Aorta (tissue), 5 donors: ENCODE results near the gene PCYOX1L. TPM values are rescaled to one million over a fixed set of nuclear protein-coding genes. Genes with fewer than 3 reads are reported as not detected.
A peak's percentile ranks its signal among the peaks of the same experiment; 100 is the strongest.

Source experiments
- ATAC-seq: fragments of 200-7000 bp; cut with Tn5 transposase; one replicate; pipeline ENCODE4 v1.9.1; 2022; ENCODE audit warnings: moderate library complexity; ENCODE audit not compliant: low FRiP score
- DNase-seq, 2 donors: peaks; one replicate each; pipeline ENCODE4 v3.0.0-alpha.2; 2020
- H3K27ac ChIP-seq, 2 donors: one replicate each; pipeline ENCODE4 v1.5.1; 2013; ENCODE audit warnings: low read length in 2 of 2, mild to moderate bottlenecking in 2 of 2, moderate library complexity in 2 of 2, control low read depth in 1 of 2, inconsistent platforms in 1 of 2, low read depth in 1 of 2
- H3K27me3 ChIP-seq, 2 donors: one replicate each; pipeline ENCODE4 v1.6.1; 2013; ENCODE audit warnings: control low read depth in 1 of 2, low read length in 1 of 2, mild to moderate bottlenecking in 1 of 2, moderate library complexity in 1 of 2; ENCODE audit not compliant: insufficient read depth in 2 of 2, control insufficient read depth in 1 of 2
- H3K36me3 ChIP-seq, 2 donors: one replicate each; pipeline ENCODE4 v1.6.1; 2013; ENCODE audit warnings: control low read depth in 1 of 2, low read length in 1 of 2, mild to moderate bottlenecking in 1 of 2; ENCODE audit not compliant: insufficient read depth in 2 of 2, control insufficient read depth in 1 of 2
- H3K4me1 ChIP-seq, 2 donors: one replicate each; pipeline ENCODE4 v1.6.1; 2013; ENCODE audit warnings: low read length in 2 of 2, control low read depth in 1 of 2, mild to moderate bottlenecking in 1 of 2, moderate library complexity in 1 of 2; ENCODE audit not compliant: insufficient read depth in 2 of 2, control insufficient read depth in 1 of 2
- H3K4me3 ChIP-seq, 2 donors: one replicate each; pipeline ENCODE4 v1.5.1; 2013; ENCODE audit warnings: low read length in 2 of 2, control low read depth in 1 of 2, mild to moderate bottlenecking in 1 of 2
- H3K9me3 ChIP-seq: one replicate; pipeline ENCODE4 v1.6.1; 2013; ENCODE audit warnings: mild to moderate bottlenecking, low read length; ENCODE audit not compliant: control insufficient read depth
- WGBS, 2 donors: extraction: QIAGEN DNeasy Blood & Tissue Kit; methylation state at CpG; one replicate each; pipeline ENCODE4 v1.1.7; 2013; 5-methylcytosine and 5-hydroxymethylcytosine counted together
- intact Hi-C, 2 donors: fragments of 100-400 bp; cut with DNase I; formaldehyde crosslinking; loops; one replicate each; pipeline versions ENCODE4 v1.14.2 to v1.15.0; 2022
- polyA plus RNA-seq, 2 donors: library from polyadenylated mRNA; stranded (reverse); fragments of 200-250 nt; gene quantifications; one replicate each; pipeline ENCODE4 v1.2.3, GENCODE V29; 2013
- total RNA-seq, 2 donors: library from RNA; stranded (reverse); fragmentation: NEBNext Ultra II Directional; extraction: Animal tissue kit (Norgen Biotek cat#: 25700); gene quantifications; one replicate each; pipeline ENCODE4 v1.2.1, GENCODE V29; 2021
- donor health status: healthy with polysubstance abuse.
- donor health status: Bipolar disorder and iron deficiency.
- donor health status: DM: no; HTN: no; CAD: no.
- donor health status: DM: no; HTN: no; CAD: no.
- donor health status: DM: yes; HTN: yes; CAD: no.

The PCYOX1L gene
- total and polyA plus RNA-seq, 4 donors, result 3.1 to 9.2 (median 4.2) TPM

DNA sequence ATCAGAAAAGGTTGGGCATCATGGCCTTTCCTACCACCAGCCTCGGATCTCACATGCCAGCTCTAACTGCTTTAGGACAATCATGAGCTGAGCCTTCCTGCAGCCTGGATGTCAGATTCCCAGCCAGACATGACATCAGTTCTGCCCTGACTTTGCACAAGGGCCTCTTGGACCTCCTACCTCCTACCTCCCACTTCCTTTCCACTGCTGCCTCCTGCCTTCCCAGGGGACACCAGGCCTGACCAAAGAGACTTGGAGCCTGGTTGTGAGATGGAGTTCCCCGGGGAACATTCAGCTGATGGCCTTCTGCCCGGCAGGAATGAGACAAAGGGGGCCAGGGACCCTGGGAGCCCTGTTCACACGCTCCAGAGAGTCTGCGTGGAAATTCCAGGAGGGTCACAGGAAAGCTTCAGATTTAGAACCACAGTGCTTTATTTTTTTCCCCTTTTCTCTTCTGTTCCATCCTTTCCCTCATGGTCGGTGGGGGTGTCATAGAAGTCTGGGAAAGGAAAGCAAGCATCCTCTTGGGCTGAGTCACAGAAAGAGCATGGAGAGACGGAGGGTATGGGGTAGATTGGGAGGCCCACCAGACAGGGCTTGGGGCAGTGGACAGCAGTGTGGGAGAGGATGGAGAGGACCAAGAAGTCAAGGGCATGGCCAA lies 56.7 kb downstream of the PCYOX1L start:
- intact Hi-C loops, result no loop called here
- Histone ChIP-seq H3K27ac (peak overlapping the region; percentile 57 to 69), H3K4me1 (no peaks in the 10 kb centered on the region), H3K9me3 (no peaks in the 10 kb centered on the region), H3K27me3 (no peaks in the 10 kb centered on the region), H3K36me3 (peaks cover 3 to 39% of the 10 kb centered on the region in 2 donors), H3K4me3 (peak overlapping the region; percentile 3 to 97)
- 3 to 5% methylated on average over 7 of the region's 7 CpGs for WGBS, 2 donors
- DNase-seq (peak; percentile 73 to 82), ATAC-seq (peak; percentile 9)

DNA sequence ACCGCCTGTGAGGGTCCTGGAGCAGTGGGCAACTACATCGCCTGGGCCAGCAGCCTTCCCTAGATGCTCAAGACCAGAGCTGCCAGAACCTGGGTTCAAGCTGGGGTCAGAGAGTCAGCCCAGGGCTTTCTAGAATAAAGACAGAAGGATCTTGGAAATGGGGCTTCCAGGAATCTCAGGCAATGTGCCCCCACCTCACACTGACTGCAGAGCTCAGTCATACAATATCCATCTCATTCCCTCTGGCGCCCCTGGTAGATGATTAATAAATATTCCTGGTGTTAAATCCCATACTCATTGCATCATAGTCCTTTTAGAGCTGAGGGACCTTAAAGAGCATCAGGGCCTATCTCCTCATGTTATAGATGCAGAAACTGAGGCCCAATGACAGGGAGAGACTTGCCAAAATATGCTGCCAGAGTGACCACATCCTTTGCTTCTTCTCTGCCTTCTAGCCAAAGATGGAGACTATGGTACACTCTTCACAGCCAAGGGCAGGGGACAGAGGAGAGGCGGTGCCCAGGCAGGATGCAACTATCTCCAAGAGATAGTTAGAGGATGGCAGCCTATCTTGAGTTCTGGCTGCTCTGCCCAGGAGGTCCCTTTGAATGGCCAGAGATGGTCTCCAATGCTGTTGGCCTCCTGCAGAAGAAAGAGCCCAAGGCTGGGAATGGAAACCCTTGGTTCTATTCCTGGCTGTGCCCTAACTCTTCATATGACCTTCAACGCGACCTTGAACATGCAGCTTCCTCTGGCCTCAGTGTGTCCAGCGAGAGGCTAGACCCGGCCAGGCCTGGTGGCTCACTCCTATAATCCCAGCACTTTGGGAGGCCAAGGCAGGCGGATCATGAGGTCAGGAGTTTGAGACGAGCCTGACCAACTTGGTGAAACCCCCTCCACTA lies 57.5 kb downstream of the PCYOX1L start:
- WGBS, 2 donors, result 9 to 10% methylated on average over 10 of the region's 10 CpGs
- H3K27ac ChIP-seq, result peak overlapping the region; percentile 57 to 69
- ATAC-seq, result no peak
- H3K4me3 ChIP-seq, result peak overlapping the region; percentile 19 to 32
- peak; percentile 48 to 74 for DNase-seq
- no peaks in the 10 kb centered on the region for H3K4me1 ChIP-seq
- no peaks in the 10 kb centered on the region for H3K9me3 ChIP-seq
- H3K27me3 ChIP-seq, result no peaks in the 10 kb centered on the region
- intact Hi-C loops, result no loop called here
- H3K36me3 ChIP-seq, result peaks cover 6 to 42% of the 10 kb centered on the region in 2 donors

DNA sequence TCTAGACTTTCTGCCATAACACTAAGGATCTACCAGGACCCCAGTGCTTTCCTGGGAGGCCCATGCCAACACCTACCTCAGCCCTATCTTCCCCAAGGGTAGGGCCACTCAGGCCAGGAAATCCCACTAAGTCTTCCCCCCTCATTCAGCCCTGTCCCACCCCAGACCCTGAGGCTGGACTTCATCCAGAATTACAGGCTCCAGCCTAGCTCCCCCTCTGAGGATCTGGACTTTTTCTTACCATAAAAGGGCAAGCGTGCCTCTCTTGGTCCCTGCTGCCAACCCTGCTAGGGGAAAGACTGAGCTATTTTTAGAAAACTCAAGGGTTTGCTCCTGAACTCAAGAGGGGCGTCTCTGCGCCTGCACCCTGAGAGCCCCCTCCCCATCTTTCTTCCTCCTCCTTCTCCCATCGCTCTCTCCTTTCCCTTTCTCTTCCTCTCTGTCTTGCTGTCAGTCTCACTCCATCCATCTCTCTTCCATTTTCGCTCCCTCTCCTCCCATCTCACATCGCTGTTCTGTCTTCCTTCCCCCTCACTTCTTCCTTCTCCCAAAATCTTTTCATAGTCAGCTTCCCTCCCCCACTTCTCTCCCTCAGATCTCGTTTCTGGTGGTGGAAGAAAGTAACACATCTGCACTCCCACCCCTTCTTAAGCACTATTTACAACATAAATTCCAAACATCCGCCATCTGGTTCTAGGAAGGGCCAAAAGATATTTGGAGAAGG lies 59.3 kb downstream of the PCYOX1L start:
- ATAC-seq (peak; percentile 5), DNase-seq (peak; percentile 49 to 57)
- Histone ChIP-seq H3K36me3 (peaks cover 6 to 37% of the 10 kb centered on the region in 2 donors), H3K4me1 (no peaks in the 10 kb centered on the region), H3K4me3 (no peak overlapping the region), H3K27me3 (no peaks in the 10 kb centered on the region), H3K9me3 (no peaks in the 10 kb centered on the region), H3K27ac (peak overlapping the region; percentile 39 to 78)
- 4 to 5% methylated on average over 8 of the region's 8 CpGs for WGBS, 2 donors
- intact Hi-C loops, result no loop called here

DNA sequence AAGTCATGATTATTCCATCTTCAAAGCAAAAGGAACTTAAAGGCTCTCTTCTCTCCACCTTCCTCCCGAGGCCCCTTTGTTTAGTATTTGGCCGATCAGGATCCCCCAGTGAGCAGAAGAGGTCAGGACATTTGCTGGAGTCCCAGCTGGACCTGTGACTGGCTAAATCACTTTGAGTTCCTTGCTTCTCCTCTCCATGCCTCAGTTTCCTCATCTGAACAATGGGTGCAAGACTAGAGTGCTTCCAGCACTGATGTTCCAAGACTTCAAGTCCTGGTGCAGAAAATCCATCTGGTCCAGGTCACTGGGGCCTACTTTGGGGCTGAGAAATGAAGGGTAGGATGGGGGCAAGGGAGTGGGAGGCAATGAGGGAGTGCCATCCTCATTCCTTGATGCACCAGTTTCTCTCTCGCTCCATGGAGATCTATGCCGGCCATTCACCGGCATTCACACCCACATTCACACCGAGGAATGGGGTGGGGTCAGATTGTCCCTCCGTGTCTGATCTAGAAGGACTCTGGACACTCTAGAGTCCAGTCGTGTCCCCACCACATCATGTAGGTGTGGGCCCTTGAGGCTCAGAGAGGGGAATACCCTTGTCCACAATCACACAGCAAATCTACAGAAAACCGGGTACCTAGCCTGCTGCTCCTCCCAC lies 60.0 kb downstream of the PCYOX1L start:
- WGBS, 2 donors, result 2 to 9% methylated on average over 9 of the region's 9 CpGs
- H3K4me3 ChIP-seq, result no peak overlapping the region
- H3K27me3 ChIP-seq, result no peaks in the 10 kb centered on the region
- intact Hi-C loops, result no loop called here
- peak overlapping the region; percentile 39 to 57 for H3K27ac ChIP-seq
- no peak for ATAC-seq
- DNase-seq, result peak; percentile 25 to 51
- peaks cover 6 to 34% of the 10 kb centered on the region in 2 donors for H3K36me3 ChIP-seq
- H3K9me3 ChIP-seq, result no peaks in the 10 kb centered on the region
- no peaks in the 10 kb centered on the region for H3K4me1 ChIP-seq

DNA sequence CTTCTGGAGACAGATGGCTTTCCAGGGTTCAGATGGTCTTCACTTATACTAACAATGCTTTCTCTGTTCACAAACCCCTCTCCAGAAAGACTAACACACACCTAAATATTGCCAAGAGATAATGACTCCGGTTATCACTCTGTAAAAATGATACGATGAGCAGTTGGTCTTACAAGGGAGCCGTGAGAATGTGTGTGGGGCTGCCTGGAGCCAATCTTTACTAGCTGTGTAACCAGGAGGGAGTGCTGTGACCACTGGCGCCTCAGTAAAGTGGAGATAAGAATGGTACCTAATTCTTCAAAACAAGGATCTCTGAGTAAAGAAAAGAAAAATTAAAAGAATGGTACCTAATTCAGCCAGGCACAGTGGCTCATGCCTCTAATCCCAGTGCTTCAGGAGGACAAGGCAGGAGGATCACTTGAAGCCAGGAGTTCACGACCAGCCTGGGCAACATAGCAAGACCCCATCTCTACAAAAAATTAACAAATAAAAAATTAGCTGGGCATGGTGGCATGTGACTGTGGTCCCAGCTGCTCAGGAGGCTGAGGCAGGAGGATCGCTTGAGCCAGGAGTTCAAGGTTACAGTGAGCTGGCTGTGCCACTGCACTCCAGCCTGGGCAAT lies 61.2 kb downstream of the PCYOX1L start:
- no peak overlapping the region for H3K4me3 ChIP-seq
- peaks cover 7 to 27% of the 10 kb centered on the region in 2 donors for H3K36me3 ChIP-seq
- peak overlapping the region in 1 of 2 donors; percentile 49 for H3K27ac ChIP-seq
- H3K4me1 ChIP-seq, result no peaks in the 10 kb centered on the region
- intact Hi-C loops, result no loop called here
- 3 to 7% methylated on average over 6 of the region's 6 CpGs for WGBS, 2 donors
- no peaks in the 10 kb centered on the region for H3K9me3 ChIP-seq
- H3K27me3 ChIP-seq, result no peaks in the 10 kb centered on the region
- ATAC-seq (no peak), DNase-seq (peak; percentile 29 to 50)

Other genes with a start within 250 kb of the PCYOX1L start
- 10 to 100 TPM; 44.4 to 46.0 TPM for gene ABLIM3, start 216.6 kb upstream of the PCYOX1L start, total RNA-seq
- gene ABLIM3, start 216.6 kb upstream of the PCYOX1L start, polyA plus RNA-seq, result 10 to 100 TPM; 15.8 to 33.1 TPM
- gene AFAP1L1, start 86.2 kb upstream of the PCYOX1L start, total RNA-seq, result 10 to 100 TPM; 12.3 to 27.9 TPM
- gene AFAP1L1, start 86.2 kb upstream of the PCYOX1L start, polyA plus RNA-seq, result 1 to 10 TPM; 1.3 to 3.0 TPM
- gene GRPEL2, start 12.5 kb upstream of the PCYOX1L start, total RNA-seq, result 10 to 100 TPM; 11.4 to 12.9 TPM
- gene GRPEL2, start 12.5 kb upstream of the PCYOX1L start, polyA plus RNA-seq, result 1 to 10 TPM; 1.6 to 3.7 TPM
- 10 to 100 TPM in 1 of 2 donors, 1 to 10 TPM in 1; 2.8 to 18.0 TPM for gene IL17B, start 21.2 kb downstream of the PCYOX1L start, total RNA-seq
- gene IL17B, start 21.2 kb downstream of the PCYOX1L start, polyA plus RNA-seq, result 1 to 10 TPM; 7.6 to 9.0 TPM
- gene CSNK1A1, start 193.4 kb downstream of the PCYOX1L start, total RNA-seq, result 100 to 1,000 TPM; 226 to 242 TPM
- gene CSNK1A1, start 193.4 kb downstream of the PCYOX1L start, polyA plus RNA-seq, result 100 to 1,000 TPM; 100 to 103 TPM
- 10 to 100 TPM in 1 of 2 donors, 1 to 10 TPM in 1; 9.7 to 18.0 TPM for gene ARHGEF37, start 223.5 kb downstream of the PCYOX1L start, total RNA-seq
- 1 to 10 TPM; 2.7 to 8.8 TPM for gene ARHGEF37, start 223.5 kb downstream of the PCYOX1L start, polyA plus RNA-seq